ENCODE data around the gene TMEM98. TPM values are rescaled to one million over a fixed set of nuclear protein-coding genes. Genes with fewer than 3 reads are reported as not detected.
"Not testable (repeated sequence)": the region's sequence is repeated elsewhere in the genome, so short reads cannot be mapped to it uniquely, and the experiment has no call there.

TMEM98 gene
- total RNA-seq, 4 donors from 2014 or later: 60.0 to 71.4 (median 68.2) TPM

GRCh38 chr17:32915245-32915644, 12.7 kb upstream of the TMEM98 start:
- TF ChIP-seq POLR2A (IDR thresholded peaks at IDR 0.05) (no peak), POLR2AphosphoS5 (IDR thresholded peaks at IDR 0.05) (no peak), EP300 (IDR thresholded peaks at IDR 0.05) (no peak)
- TF ChIP-seq, protein P1, sequence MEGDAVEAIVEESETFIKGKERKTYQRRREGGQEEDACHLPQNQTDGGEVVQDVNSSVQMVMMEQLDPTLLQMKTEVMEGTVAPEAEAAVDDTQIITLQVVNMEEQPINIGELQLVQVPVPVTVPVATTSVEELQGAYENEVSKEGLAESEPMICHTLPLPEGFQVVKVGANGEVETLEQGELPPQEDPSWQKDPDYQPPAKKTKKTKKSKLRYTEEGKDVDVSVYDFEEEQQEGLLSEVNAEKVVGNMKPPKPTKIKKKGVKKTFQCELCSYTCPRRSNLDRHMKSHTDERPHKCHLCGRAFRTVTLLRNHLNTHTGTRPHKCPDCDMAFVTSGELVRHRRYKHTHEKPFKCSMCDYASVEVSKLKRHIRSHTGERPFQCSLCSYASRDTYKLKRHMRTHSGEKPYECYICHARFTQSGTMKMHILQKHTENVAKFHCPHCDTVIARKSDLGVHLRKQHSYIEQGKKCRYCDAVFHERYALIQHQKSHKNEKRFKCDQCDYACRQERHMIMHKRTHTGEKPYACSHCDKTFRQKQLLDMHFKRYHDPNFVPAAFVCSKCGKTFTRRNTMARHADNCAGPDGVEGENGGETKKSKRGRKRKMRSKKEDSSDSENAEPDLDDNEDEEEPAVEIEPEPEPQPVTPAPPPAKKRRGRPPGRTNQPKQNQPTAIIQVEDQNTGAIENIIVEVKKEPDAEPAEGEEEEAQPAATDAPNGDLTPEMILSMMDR (IDR thresholded peaks at IDR 0.05): no peak
- Histone ChIP-seq H3K27ac (no peak overlapping the region), H3K36me3 (no peaks in the 10 kb centered on the region), H3K9me3 (no peaks in the 10 kb centered on the region), H3K4me3 (no peak overlapping the region), H3K27me3 (no peaks in the 10 kb centered on the region), H3K4me1 (peaks cover 0 to 18% (median 4%) of the 10 kb centered on the region in 3 donors)
- 55 to 83% methylated on average over 1 to 2 of the region's 2 CpGs for WGBS, 2 donors (ENCODE audit: low coverage in 1 of 2)
- no peak for ATAC-seq

DNA sequence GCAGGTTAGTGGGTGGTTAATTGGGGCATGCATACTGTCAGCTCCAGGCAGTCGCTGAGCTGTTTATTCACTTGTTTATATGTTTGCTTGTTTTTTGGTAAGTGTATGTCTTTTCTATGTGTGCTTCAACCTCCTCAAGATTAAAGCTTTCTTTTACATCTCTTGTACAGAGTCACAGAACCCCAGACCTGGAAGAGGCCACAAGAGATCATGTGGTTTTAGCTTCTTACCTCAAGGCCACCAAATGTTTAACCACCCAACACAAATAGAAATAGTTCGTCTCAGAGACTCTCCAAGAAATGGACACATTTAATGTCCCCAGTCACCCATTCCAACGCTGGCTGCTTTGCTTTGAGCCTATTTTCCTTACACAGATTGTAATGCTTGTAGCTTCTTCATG, 11.8 kb upstream of the TMEM98 start:
- H3K4me3 ChIP-seq: no peak overlapping the region
- TF ChIP-seq POLR2AphosphoS5 (IDR thresholded peaks at IDR 0.05) (no peak), EP300 (IDR thresholded peaks at IDR 0.05) (no peak), POLR2A (IDR thresholded peaks at IDR 0.05) (no peak)
- TF ChIP-seq, protein P1 (IDR thresholded peaks at IDR 0.05): no peak
- no peaks in the 10 kb centered on the region for H3K9me3 ChIP-seq
- no peak overlapping the region for H3K27ac ChIP-seq
- WGBS, 2 donors (ENCODE audit: low coverage in 1 of 2): 52 to 53% methylated on average over 3 of the region's 3 CpGs
- no peaks in the 10 kb centered on the region for H3K27me3 ChIP-seq
- no peaks in the 10 kb centered on the region for H3K36me3 ChIP-seq
- peaks cover 0 to 17% (median 4%) of the 10 kb centered on the region in 3 donors for H3K4me1 ChIP-seq
- ATAC-seq: no peak

GRCh38 chr17:32917081-32917480, 10.9 kb upstream of the TMEM98 start:
- H3K4me3 ChIP-seq: no peak overlapping the region
- no peaks in the 10 kb centered on the region for H3K27me3 ChIP-seq
- H3K27ac ChIP-seq: no peak overlapping the region
- TF ChIP-seq, protein P1 (IDR thresholded peaks at IDR 0.05): no peak
- TF ChIP-seq POLR2A (IDR thresholded peaks at IDR 0.05) (no peak), POLR2AphosphoS5 (IDR thresholded peaks at IDR 0.05) (no peak), EP300 (IDR thresholded peaks at IDR 0.05) (no peak)
- ATAC-seq: no peak
- H3K4me1 ChIP-seq: peaks cover 0 to 7% (median 4%) of the 10 kb centered on the region in 3 donors
- no peaks in the 10 kb centered on the region for H3K9me3 ChIP-seq
- H3K36me3 ChIP-seq: no peaks in the 10 kb centered on the region

GRCh38 chr17:32917842-32918241, 10.1 kb upstream of the TMEM98 start:
- H3K4me3 ChIP-seq: no peak overlapping the region
- H3K9me3 ChIP-seq: no peaks in the 10 kb centered on the region
- no peaks in the 10 kb centered on the region for H3K36me3 ChIP-seq
- no peak overlapping the region for H3K27ac ChIP-seq
- WGBS, 2 donors (ENCODE audit: low coverage in 1 of 2): 40 to 100% methylated on average over 1 of the region's 5 CpGs
- H3K4me1 ChIP-seq: no peaks in the 10 kb centered on the region
- no peaks in the 10 kb centered on the region for H3K27me3 ChIP-seq
- no peak for ATAC-seq
- TF ChIP-seq EP300 (IDR thresholded peaks at IDR 0.05) (no peak), POLR2A (IDR thresholded peaks at IDR 0.05) (no peak), POLR2AphosphoS5 (IDR thresholded peaks at IDR 0.05) (no peak)
- TF ChIP-seq, protein P1 (IDR thresholded peaks at IDR 0.05): no peak

DNA sequence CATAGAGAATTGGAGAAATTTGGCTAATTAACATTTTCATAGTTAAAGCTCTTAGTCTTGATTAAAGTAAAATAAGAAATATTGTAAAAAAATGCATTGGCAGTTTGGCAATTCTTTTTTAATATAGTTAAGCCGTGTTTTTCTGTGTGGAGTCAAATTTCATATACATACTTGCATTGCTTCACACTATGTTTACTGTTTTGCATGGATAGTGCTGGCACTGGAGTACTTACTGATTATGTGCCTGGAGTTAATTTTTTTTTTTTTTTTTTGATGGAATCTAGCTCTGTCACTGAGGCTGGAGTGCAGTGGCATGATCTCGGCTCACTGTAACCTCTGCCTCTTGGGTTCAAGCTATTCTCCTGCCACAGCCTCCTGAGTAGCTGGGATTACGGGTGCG, 8.1 kb upstream of the TMEM98 start:
- H3K36me3 ChIP-seq, ATAC-seq, H3K9me3 ChIP-seq, H3K27ac ChIP-seq, H3K4me3 ChIP-seq, H3K4me1 ChIP-seq, H3K27me3 ChIP-seq: not testable (repeated sequence)
- 65 to 79% methylated on average over 1 to 4 of the region's 4 CpGs for WGBS, 2 donors (ENCODE audit: low coverage in 1 of 2)
